ENCODE data around the gene TNS1.

Gene TNS1

GRCh38 chr2:217913436-217913835, 89.4 kb downstream of the TNS1 start:
- Histone ChIP-seq H3K4me3 (ENCODE audit: insufficient read depth, low read depth, low read length, poor library complexity, severe bottlenecking) (no peak overlapping the region), H3K27me3 (replicated peaks; ENCODE audit: control insufficient read depth, insufficient read depth, low read length, poor library complexity, severe bottlenecking) (peaks cover 3% of the 10 kb centered on the region), H3K27ac (ENCODE audit: insufficient read depth, low read length, poor library complexity, severe bottlenecking) (no peak overlapping the region), H3K4me1 (ENCODE audit: control insufficient read depth, insufficient read depth, low read length, poor library complexity, severe bottlenecking) (no peaks in the 10 kb centered on the region), H3K9me3 (ENCODE audit: control insufficient read depth, low read length) (no peaks in the 10 kb centered on the region), H3K36me3 (ENCODE audit: control insufficient read depth, insufficient read depth, low read length) (no peaks in the 10 kb centered on the region)
- DNase-seq, result no peak

- no peak for DNase-seq
- H3K4me3 ChIP-seq (ENCODE audit: insufficient read depth, low read depth, low read length, poor library complexity, severe bottlenecking), result no peak overlapping the region
- peaks cover 3% of the 10 kb centered on the region for H3K27me3 ChIP-seq (replicated peaks; ENCODE audit: control insufficient read depth, insufficient read depth, low read length, poor library complexity, severe bottlenecking)
- no peaks in the 10 kb centered on the region for H3K9me3 ChIP-seq (ENCODE audit: control insufficient read depth, low read length)
- no peaks in the 10 kb centered on the region for H3K36me3 ChIP-seq (ENCODE audit: control insufficient read depth, insufficient read depth, low read length)
- H3K27ac ChIP-seq (ENCODE audit: insufficient read depth, low read length, poor library complexity, severe bottlenecking), result no peak overlapping the region
- H3K4me1 ChIP-seq (ENCODE audit: control insufficient read depth, insufficient read depth, low read length, poor library complexity, severe bottlenecking), result no peaks in the 10 kb centered on the region
Measured at GRCh38 chr2:217912098-217913024, 90.4 kb downstream of the TNS1 start.

- no peaks in the 10 kb centered on the region for H3K9me3 ChIP-seq (ENCODE audit: control insufficient read depth, low read length)
- no peak overlapping the region for H3K4me3 ChIP-seq (ENCODE audit: insufficient read depth, low read depth, low read length, poor library complexity, severe bottlenecking)
- no peaks in the 10 kb centered on the region for H3K4me1 ChIP-seq (ENCODE audit: control insufficient read depth, insufficient read depth, low read length, poor library complexity, severe bottlenecking)
- H3K36me3 ChIP-seq (ENCODE audit: control insufficient read depth, insufficient read depth, low read length), result no peaks in the 10 kb centered on the region
- H3K27me3 ChIP-seq (replicated peaks; ENCODE audit: control insufficient read depth, insufficient read depth, low read length, poor library complexity, severe bottlenecking), result peaks cover 3% of the 10 kb centered on the region
- DNase-seq, result no peak
- no peak overlapping the region for H3K27ac ChIP-seq (ENCODE audit: insufficient read depth, low read length, poor library complexity, severe bottlenecking)
Measured at GRCh38 chr2:217911283-217912097, 91.3 kb downstream of the TNS1 start.

DNA sequence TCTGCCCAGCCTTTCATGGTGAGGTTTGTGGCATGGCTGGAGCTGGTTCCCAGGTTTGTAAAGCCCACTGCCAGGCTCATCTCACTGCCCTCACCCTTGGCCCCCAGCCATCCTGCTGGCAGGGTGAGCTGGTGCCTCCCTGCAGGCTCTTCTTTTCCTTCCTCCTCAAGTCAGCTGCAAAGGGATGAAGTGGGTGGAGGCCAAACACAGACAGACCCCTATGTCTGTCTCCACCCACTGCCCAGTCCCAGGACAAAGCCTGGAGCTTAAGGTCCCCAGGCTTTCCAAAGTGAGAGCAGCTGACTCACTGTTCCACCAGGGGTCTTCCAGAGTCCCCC, 92.0 kb downstream of the TNS1 start:
- H3K27ac ChIP-seq (ENCODE audit: insufficient read depth, low read length, poor library complexity, severe bottlenecking), result no peak overlapping the region
- H3K27me3 ChIP-seq (replicated peaks; ENCODE audit: control insufficient read depth, insufficient read depth, low read length, poor library complexity, severe bottlenecking), result peaks cover 3% of the 10 kb centered on the region
- DNase-seq, result no peak
- no peaks in the 10 kb centered on the region for H3K36me3 ChIP-seq (ENCODE audit: control insufficient read depth, insufficient read depth, low read length)
- H3K9me3 ChIP-seq (ENCODE audit: control insufficient read depth, low read length), result no peaks in the 10 kb centered on the region
- H3K4me3 ChIP-seq (ENCODE audit: insufficient read depth, low read depth, low read length, poor library complexity, severe bottlenecking), result no peak overlapping the region
- no peaks in the 10 kb centered on the region for H3K4me1 ChIP-seq (ENCODE audit: control insufficient read depth, insufficient read depth, low read length, poor library complexity, severe bottlenecking)

DNA sequence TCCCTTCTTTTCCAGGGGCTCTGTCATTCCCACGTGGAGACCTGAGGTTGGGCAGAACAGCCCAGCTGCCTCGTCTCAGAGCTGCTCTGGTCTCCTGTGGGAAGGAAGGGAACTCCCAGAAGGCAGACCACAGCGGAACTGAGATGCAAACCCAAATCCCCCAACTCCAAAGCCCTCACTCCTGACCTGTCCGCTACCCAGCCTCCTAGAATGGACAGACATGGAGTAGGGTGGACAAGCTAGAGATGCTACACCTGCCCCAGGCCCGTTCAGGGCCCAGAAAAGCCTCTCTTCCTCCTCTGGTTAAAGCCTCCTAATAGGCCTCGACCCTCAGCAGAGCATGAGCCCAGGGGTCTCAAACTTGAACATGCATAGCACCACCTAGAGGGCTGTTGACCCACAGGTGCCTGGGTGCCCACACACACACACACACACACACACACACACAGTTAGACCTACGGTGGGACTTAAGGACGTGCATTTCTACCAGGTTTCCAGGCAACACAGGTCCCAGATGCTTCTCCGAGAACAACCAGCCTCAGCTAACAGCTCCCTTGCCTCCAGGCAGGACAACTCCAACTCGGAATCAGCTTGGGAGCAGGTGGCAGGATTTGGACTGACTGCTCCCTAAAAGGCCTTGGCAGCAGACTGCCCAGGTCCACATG, 93.5 kb downstream of the TNS1 start:
- no peak overlapping the region for H3K27ac ChIP-seq (ENCODE audit: insufficient read depth, low read length, poor library complexity, severe bottlenecking)
- no peak overlapping the region for H3K4me3 ChIP-seq (ENCODE audit: insufficient read depth, low read depth, low read length, poor library complexity, severe bottlenecking)
- no peaks in the 10 kb centered on the region for H3K36me3 ChIP-seq (ENCODE audit: control insufficient read depth, insufficient read depth, low read length)
- peaks cover 3% of the 10 kb centered on the region for H3K27me3 ChIP-seq (replicated peaks; ENCODE audit: control insufficient read depth, insufficient read depth, low read length, poor library complexity, severe bottlenecking)
- no peaks in the 10 kb centered on the region for H3K9me3 ChIP-seq (ENCODE audit: control insufficient read depth, low read length)
- no peak for DNase-seq
- no peaks in the 10 kb centered on the region for H3K4me1 ChIP-seq (ENCODE audit: control insufficient read depth, insufficient read depth, low read length, poor library complexity, severe bottlenecking)

GRCh38 chr2:217908544-217908943, 94.3 kb downstream of the TNS1 start:
- Histone ChIP-seq H3K27me3 (replicated peaks; ENCODE audit: control insufficient read depth, insufficient read depth, low read length, poor library complexity, severe bottlenecking) (peaks cover 3% of the 10 kb centered on the region), H3K27ac (ENCODE audit: insufficient read depth, low read length, poor library complexity, severe bottlenecking) (no peak overlapping the region), H3K4me3 (ENCODE audit: insufficient read depth, low read depth, low read length, poor library complexity, severe bottlenecking) (no peak overlapping the region), H3K4me1 (ENCODE audit: control insufficient read depth, insufficient read depth, low read length, poor library complexity, severe bottlenecking) (no peaks in the 10 kb centered on the region), H3K36me3 (ENCODE audit: control insufficient read depth, insufficient read depth, low read length) (no peaks in the 10 kb centered on the region), H3K9me3 (ENCODE audit: control insufficient read depth, low read length) (no peaks in the 10 kb centered on the region)
- no peak for DNase-seq

DNA sequence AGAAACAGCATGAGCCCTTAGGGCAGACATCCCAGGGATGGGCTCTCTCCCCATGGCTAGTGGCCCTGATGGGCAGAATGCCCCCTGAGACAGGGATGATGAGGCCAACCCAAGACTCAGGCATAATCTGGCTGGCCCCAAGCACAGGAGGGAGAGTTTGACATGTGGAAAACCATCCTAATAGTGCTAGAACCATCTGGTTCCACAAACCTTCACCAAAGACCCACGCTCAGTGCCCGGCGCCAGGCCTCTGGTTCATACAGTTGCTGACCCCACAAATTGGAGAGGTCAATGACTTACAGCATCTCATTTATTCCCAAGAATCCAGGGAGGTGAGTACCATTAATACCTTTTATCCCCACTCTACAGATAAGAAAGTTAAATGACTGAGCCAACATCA, 95.5 kb downstream of the TNS1 start:
- Histone ChIP-seq H3K27me3 (replicated peaks; ENCODE audit: control insufficient read depth, insufficient read depth, low read length, poor library complexity, severe bottlenecking) (no peaks in the 10 kb centered on the region), H3K4me3 (ENCODE audit: insufficient read depth, low read depth, low read length, poor library complexity, severe bottlenecking) (no peak overlapping the region), H3K27ac (ENCODE audit: insufficient read depth, low read length, poor library complexity, severe bottlenecking) (no peak overlapping the region), H3K36me3 (ENCODE audit: control insufficient read depth, insufficient read depth, low read length) (no peaks in the 10 kb centered on the region), H3K9me3 (ENCODE audit: control insufficient read depth, low read length) (no peaks in the 10 kb centered on the region), H3K4me1 (ENCODE audit: control insufficient read depth, insufficient read depth, low read length, poor library complexity, severe bottlenecking) (no peaks in the 10 kb centered on the region)
- no peak for DNase-seq

GRCh38 chr2:217906798-217907197, 96.0 kb downstream of the TNS1 start:
- DNase-seq, result no peak
- H3K27ac ChIP-seq (ENCODE audit: insufficient read depth, low read length, poor library complexity, severe bottlenecking), result no peak overlapping the region
- no peaks in the 10 kb centered on the region for H3K27me3 ChIP-seq (replicated peaks; ENCODE audit: control insufficient read depth, insufficient read depth, low read length, poor library complexity, severe bottlenecking)
- H3K36me3 ChIP-seq (ENCODE audit: control insufficient read depth, insufficient read depth, low read length), result no peaks in the 10 kb centered on the region
- H3K4me1 ChIP-seq (ENCODE audit: control insufficient read depth, insufficient read depth, low read length, poor library complexity, severe bottlenecking), result no peaks in the 10 kb centered on the region
- H3K9me3 ChIP-seq (ENCODE audit: control insufficient read depth, low read length), result no peaks in the 10 kb centered on the region
- H3K4me3 ChIP-seq (ENCODE audit: insufficient read depth, low read depth, low read length, poor library complexity, severe bottlenecking), result no peak overlapping the region

GRCh38 chr2:217905896-217906295, 96.9 kb downstream of the TNS1 start:
- Histone ChIP-seq H3K4me3 (ENCODE audit: insufficient read depth, low read depth, low read length, poor library complexity, severe bottlenecking) (no peak overlapping the region), H3K36me3 (ENCODE audit: control insufficient read depth, insufficient read depth, low read length) (no peaks in the 10 kb centered on the region), H3K9me3 (ENCODE audit: control insufficient read depth, low read length) (no peaks in the 10 kb centered on the region), H3K27me3 (replicated peaks; ENCODE audit: control insufficient read depth, insufficient read depth, low read length, poor library complexity, severe bottlenecking) (no peaks in the 10 kb centered on the region), H3K27ac (ENCODE audit: insufficient read depth, low read length, poor library complexity, severe bottlenecking) (no peak overlapping the region), H3K4me1 (ENCODE audit: control insufficient read depth, insufficient read depth, low read length, poor library complexity, severe bottlenecking) (no peaks in the 10 kb centered on the region)
- DNase-seq, result no peak

DNA sequence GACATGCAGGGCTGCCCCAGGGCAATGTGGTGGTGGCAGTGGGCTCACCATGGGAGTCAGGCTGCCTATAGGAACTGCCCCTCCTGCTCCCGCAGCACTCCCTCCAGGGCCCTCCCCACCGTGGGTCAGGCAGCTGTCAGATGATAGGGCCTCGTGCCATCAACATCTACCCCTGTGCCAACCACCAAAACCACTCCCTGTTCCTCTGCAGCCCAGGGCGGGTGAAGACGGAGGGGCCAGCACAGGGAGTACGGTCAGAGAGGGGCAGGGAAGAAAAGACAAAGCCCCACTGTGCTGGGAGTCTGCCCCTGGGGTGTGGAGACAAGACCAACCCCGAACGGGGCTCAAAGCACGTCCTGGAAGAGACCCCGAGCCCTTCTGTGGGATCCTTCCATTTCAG, 97.4 kb downstream of the TNS1 start:
- Histone ChIP-seq H3K27me3 (replicated peaks; ENCODE audit: control insufficient read depth, insufficient read depth, low read length, poor library complexity, severe bottlenecking) (no peaks in the 10 kb centered on the region), H3K4me1 (ENCODE audit: control insufficient read depth, insufficient read depth, low read length, poor library complexity, severe bottlenecking) (no peaks in the 10 kb centered on the region), H3K27ac (ENCODE audit: insufficient read depth, low read length, poor library complexity, severe bottlenecking) (no peak overlapping the region), H3K4me3 (ENCODE audit: insufficient read depth, low read depth, low read length, poor library complexity, severe bottlenecking) (no peak overlapping the region), H3K36me3 (ENCODE audit: control insufficient read depth, insufficient read depth, low read length) (no peaks in the 10 kb centered on the region), H3K9me3 (ENCODE audit: control insufficient read depth, low read length) (no peaks in the 10 kb centered on the region)
- no peak for DNase-seq

All from effector memory CD4-positive, alpha-beta T cell (primary cell).